Left ventricle myocardium inferior (tissue), 1 donor: ENCODE results near the gene GALR2. TPM values are rescaled to one million over a fixed set of nuclear protein-coding genes. Genes with fewer than 3 reads are reported as not detected.
A peak's percentile ranks its signal among the peaks of the same experiment; 100 is the strongest.

Experiments used
- DNase-seq: peaks from one replicate; pipeline ENCODE4 v3.0.0-alpha.2; 2020
- H3K27ac ChIP-seq: fragments of 200-600 bp; replicated peaks from 2 replicates; pipeline ENCODE4 v1.8.0; 2021
- H3K27me3 ChIP-seq: fragments of 200-600 bp; 2 replicates; pipeline ENCODE4 v1.8.0; 2021; ENCODE audit warnings: low read depth
- H3K36me3 ChIP-seq: fragments of 200-600 bp; 2 replicates; pipeline ENCODE4 v1.8.0; 2021
- H3K4me1 ChIP-seq: fragments of 200-600 bp; 2 replicates; pipeline ENCODE4 v1.8.0; 2021
- H3K4me3 ChIP-seq: fragments of 200-600 bp; 2 replicates; pipeline ENCODE4 v1.8.0; 2021; ENCODE audit warnings: mild to moderate bottlenecking, moderate library complexity
- H3K9me3 ChIP-seq: fragments of 200-600 bp; replicated peaks from 2 replicates; pipeline ENCODE4 v1.8.0; 2021
- intact Hi-C: fragments of 100-400 bp; cut with micrococcal nuclease; formaldehyde crosslinking; loops from one replicate; pipeline ENCODE4 v1.11.0; 2022
- total RNA-seq: library from RNA; stranded (reverse); fragmentation: NEBNext Ultra II Directional; extraction: Animal tissue kit (Norgen Biotek cat#: 25700); gene quantifications from one replicate; pipeline ENCODE4 v1.2.1, GENCODE V29; 2021
- TF ChIP-seq, protein P1 (sequence below): fragments of 200-600 bp; IDR thresholded peaks from 2 replicates; pipeline ENCODE4 v1.8.0; 2021; ENCODE audit warnings: antibody characterized with exemption, mild to moderate bottlenecking, borderline replicate concordance
- donor health status: DM: no; HTN: yes; CAD: no; lungs with severe emphysema.

The GALR2 gene
- total RNA-seq, 1 donor from 2014 or later, result not detected

DNA sequence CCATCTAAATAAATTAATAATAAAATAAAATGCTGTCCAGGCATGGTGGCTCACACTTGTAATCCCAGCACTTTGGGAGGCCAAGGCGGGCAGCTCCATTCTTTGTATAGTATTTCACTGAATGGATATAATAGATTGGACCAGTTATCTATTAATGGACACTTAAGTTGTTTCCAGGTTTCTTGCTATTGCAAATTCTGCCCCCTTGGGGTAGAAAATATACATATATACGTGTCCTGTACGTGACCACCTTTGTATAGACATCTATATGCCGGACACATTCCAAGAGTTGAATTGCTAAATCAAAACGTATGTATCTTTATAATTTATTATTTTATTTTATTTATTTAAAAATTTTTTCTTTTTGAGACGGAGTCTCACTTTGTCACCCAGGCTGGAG is 32.9 kb downstream of the GALR2 start:
- Histone ChIP-seq H3K27me3 (no peaks in the 10 kb centered on the region), H3K27ac (no peak overlapping the region), H3K36me3 (no peaks in the 10 kb centered on the region), H3K9me3 (no peaks in the 10 kb centered on the region), H3K4me3 (no peak overlapping the region), H3K4me1 (peaks cover 19% of the 10 kb centered on the region)
- TF ChIP-seq, protein P1, sequence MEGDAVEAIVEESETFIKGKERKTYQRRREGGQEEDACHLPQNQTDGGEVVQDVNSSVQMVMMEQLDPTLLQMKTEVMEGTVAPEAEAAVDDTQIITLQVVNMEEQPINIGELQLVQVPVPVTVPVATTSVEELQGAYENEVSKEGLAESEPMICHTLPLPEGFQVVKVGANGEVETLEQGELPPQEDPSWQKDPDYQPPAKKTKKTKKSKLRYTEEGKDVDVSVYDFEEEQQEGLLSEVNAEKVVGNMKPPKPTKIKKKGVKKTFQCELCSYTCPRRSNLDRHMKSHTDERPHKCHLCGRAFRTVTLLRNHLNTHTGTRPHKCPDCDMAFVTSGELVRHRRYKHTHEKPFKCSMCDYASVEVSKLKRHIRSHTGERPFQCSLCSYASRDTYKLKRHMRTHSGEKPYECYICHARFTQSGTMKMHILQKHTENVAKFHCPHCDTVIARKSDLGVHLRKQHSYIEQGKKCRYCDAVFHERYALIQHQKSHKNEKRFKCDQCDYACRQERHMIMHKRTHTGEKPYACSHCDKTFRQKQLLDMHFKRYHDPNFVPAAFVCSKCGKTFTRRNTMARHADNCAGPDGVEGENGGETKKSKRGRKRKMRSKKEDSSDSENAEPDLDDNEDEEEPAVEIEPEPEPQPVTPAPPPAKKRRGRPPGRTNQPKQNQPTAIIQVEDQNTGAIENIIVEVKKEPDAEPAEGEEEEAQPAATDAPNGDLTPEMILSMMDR, result peak; percentile 14
- intact Hi-C loops, result no loop called here
- DNase-seq, result no peak

DNA sequence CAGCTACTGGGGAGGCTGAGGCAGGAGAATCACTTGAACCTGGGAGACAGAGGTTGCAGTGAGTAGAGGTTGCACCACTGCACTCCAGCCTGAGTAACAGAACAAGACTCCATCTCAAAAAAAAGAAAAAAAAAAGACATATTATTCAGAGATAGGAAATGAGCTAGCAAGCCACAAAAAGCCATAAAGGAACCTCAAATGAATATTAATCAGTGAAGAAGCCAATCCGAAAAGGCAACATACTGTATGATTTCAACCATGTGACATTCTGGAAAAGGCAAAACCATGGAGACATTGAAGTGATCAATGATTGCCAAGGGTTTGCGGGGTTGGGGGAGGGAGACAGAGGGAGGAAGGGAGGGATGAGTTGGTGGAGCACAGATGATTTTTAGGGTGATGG is 37.4 kb downstream of the GALR2 start:
- Histone ChIP-seq H3K27ac (no peak overlapping the region), H3K4me3 (no peak overlapping the region), H3K4me1 (no peaks in the 10 kb centered on the region), H3K9me3 (no peaks in the 10 kb centered on the region), H3K27me3 (no peaks in the 10 kb centered on the region), H3K36me3 (no peaks in the 10 kb centered on the region)
- TF ChIP-seq, protein P1, result no peak
- DNase-seq, result no peak
- intact Hi-C loops, result no loop called here

DNA sequence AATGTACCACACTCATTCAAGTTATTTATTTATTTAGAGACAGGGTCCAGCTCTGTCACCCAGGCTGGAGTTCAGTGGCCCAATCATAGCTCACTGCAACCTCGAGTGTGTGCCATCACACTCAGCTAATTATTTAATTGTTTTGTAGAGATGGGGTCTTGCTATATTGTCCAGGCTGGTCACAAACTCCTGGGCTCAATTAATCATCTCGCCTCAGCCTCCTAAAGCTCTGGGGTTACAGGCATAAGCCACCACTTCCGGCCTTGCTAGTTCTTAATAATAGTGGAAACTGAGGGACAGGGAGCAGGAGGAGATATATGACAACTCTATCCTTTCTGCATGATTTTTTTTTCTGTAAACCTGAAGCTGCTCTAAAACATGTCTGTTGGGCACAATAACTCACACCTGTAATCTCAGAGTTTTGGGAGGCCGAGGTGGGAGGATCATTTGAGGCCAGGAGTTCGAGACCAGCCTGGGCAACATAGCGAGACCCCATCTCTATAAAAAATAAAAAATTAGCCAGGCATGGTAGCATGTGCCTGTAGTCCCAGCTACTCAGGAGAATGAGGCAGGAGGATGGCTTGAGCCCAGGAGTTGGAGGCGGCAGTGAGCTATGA is 40.7 kb downstream of the GALR2 start:
- Histone ChIP-seq H3K4me1 (no peaks in the 10 kb centered on the region), H3K27ac (no peak overlapping the region), H3K9me3 (no peaks in the 10 kb centered on the region), H3K36me3 (no peaks in the 10 kb centered on the region), H3K4me3 (no peak overlapping the region), H3K27me3 (no peaks in the 10 kb centered on the region)
- TF ChIP-seq, protein P1, result no peak
- intact Hi-C loops, result no loop called here
- DNase-seq, result no peak

DNA sequence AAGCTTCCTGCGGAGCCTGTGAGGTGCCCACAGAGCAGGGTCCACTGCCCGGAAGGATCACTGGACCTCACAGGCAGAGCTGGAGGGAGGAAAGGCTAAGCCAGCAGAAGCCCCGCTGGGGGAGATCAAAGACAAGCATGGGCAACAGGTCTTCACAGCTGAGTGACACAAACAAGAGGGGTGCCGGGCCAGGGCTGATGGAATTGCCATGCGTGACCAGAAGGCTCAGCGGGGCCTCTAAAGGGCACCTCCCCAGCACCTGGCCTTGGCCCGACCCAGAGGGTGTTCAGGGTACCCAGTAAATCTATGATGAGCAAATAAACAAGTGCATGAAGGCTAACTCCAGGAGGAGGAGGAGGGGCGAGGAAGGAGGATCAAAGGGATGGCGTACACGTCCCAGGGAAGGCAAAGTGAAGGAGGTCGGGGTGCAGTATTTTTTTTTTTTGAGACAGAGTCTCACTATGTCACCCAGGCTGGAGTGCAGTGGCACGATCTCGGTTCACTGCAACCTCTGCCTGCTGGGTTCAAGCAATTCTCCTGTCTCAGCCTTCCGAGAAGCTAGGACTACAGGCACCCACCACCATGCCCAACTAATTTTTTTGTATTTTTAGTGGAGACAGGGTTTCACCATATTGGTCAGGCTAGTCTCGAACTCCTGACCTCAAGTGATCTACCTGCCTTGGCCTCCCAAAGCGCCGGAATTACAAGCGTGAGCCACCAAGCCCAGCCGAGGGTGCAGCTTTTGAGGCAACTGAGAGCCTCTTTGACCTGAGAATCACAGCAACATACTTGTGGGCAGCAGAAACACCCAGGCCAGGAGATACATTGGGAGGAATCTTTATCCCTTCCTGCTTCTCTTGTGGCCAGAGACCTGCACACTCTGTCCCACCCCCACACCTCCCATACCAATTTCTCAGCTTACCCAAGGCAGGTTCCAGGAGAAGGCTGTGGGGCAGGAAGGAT is 45.1 kb downstream of the GALR2 start:
- DNase-seq, result no peak
- TF ChIP-seq, protein P1, result no peak
- no peak overlapping the region for H3K27ac ChIP-seq
- no peaks in the 10 kb centered on the region for H3K36me3 ChIP-seq
- intact Hi-C loops, result loop anchor here (5.0 to 10.0 kb wide), 2 partner anchors 55 to 158 kb away; no protein-coding TSS in a partner anchor
- peaks cover 7% of the 10 kb centered on the region for H3K4me1 ChIP-seq
- H3K4me3 ChIP-seq, result no peak overlapping the region
- no peaks in the 10 kb centered on the region for H3K27me3 ChIP-seq
- H3K9me3 ChIP-seq, result no peaks in the 10 kb centered on the region

GRCh38 chr17:76120658-76121008 is 46.1 kb downstream of the GALR2 start:
- no peak overlapping the region for H3K4me3 ChIP-seq
- intact Hi-C loops, result loop anchor here (5.0 to 10.0 kb wide), 2 partner anchors 54 to 157 kb away; no protein-coding TSS in a partner anchor
- no peaks in the 10 kb centered on the region for H3K36me3 ChIP-seq
- peaks cover 7% of the 10 kb centered on the region for H3K4me1 ChIP-seq
- TF ChIP-seq, protein P1, result no peak
- no peaks in the 10 kb centered on the region for H3K9me3 ChIP-seq
- no peak overlapping the region for H3K27ac ChIP-seq
- no peak for DNase-seq
- no peaks in the 10 kb centered on the region for H3K27me3 ChIP-seq
